Heart right ventricle (tissue), 16 donors: ENCODE data around the gene DNTT. TPM values are rescaled to one million over a fixed set of nuclear protein-coding genes. Genes with fewer than 3 reads are reported as not detected.

Source experiments
- ATAC-seq, 8 donors: fragments of 200-7000 bp; cut with Tn5 transposase; one replicate each; pipeline ENCODE4 v1.9.1; 2020; ENCODE audit warnings: mild to moderate bottlenecking in 8 of 8, moderate library complexity in 8 of 8, moderate number of reproducible peaks in 1 of 8
- DNase-seq, 2 donors: peaks; one replicate each; pipeline ENCODE4 v3.0.0-alpha.2; 2020
- H3K27ac ChIP-seq, 10 donors: fragments of 200-600 bp; sonication (generic) in 2 of 10; one replicate each; pipeline versions ENCODE4 v1.5.0 to v1.8.0; 2020 to 2022; ENCODE audit warnings: mild to moderate bottlenecking in 3 of 10
- H3K27me3 ChIP-seq, 7 donors: fragments of 200-600 bp; one replicate each; pipeline ENCODE4 v1.8.0; 2021 to 2022; ENCODE audit warnings: mild to moderate bottlenecking in 2 of 7
- H3K36me3 ChIP-seq, 9 donors: fragments of 200-600 bp; sonication (generic) in 1 of 9; one replicate each; pipeline versions ENCODE4 v1.5.0 to v1.8.0; 2020 to 2022; ENCODE audit warnings: mild to moderate bottlenecking in 2 of 9
- H3K4me1 ChIP-seq, 9 donors: fragments of 200-600 bp; sonication (generic) in 1 of 9; one replicate each; pipeline versions ENCODE4 v1.5.0 to v1.8.0; 2020 to 2022; ENCODE audit warnings: mild to moderate bottlenecking in 4 of 9
- H3K4me3 ChIP-seq, 10 donors: fragments of 200-600 bp; sonication (generic) in 2 of 10; one replicate each; pipeline versions ENCODE4 v1.5.0 to v1.8.0; 2020 to 2022; ENCODE audit warnings: mild to moderate bottlenecking in 7 of 10, moderate library complexity in 2 of 10
- H3K9me3 ChIP-seq, 11 donors: fragments of 200-600 bp in 10 of 11; sonication (generic) in 2 of 11; one replicate each; pipeline versions ENCODE4 v1.5.0 to v1.8.0; 2013 to 2022; ENCODE audit warnings: mild to moderate bottlenecking in 2 of 11, control low read depth in 1 of 11, moderate library complexity in 1 of 11
- WGBS, 2 donors: extraction: QIAGEN DNeasy Blood & Tissue Kit; methylation state at CpG; one replicate each; pipeline ENCODE4 v1.1.7; 2013; ENCODE audit warnings: inconsistent platforms in 1 of 2; 5-methylcytosine and 5-hydroxymethylcytosine counted together
- intact Hi-C, 10 donors: fragments of 100-400 bp; cut with DNase I; formaldehyde crosslinking; loops; one replicate each; pipeline versions ENCODE4 v1.11.1 to v1.14.2; 2022
- polyA plus RNA-seq, 2 donors: library from polyadenylated mRNA; stranded (reverse); fragments of 200-250 nt; gene quantifications; one replicate each; pipeline ENCODE4 v1.2.3, GENCODE V29; 2013
- total RNA-seq, 10 donors: library from RNA; stranded (reverse); fragmentation: NEBNext Ultra II Directional in 3 of 10; extraction: Animal tissue kit (Norgen Biotek cat#: 25700) in 3 of 10; gene quantifications; one replicate each; pipeline versions ENCODE4 v1.2.1 to v1.2.4, GENCODE V29; 2021 to 2023
- TF ChIP-seq, protein P1 (sequence below), 9 donors: fragments of 200-600 bp; sonication (generic) in 2 of 9; IDR thresholded peaks; one replicate each; pipeline versions ENCODE4 v1.5.0 to v1.8.0; 2021 to 2022; ENCODE audit warnings: antibody characterized with exemption in 9 of 9, mild to moderate bottlenecking in 5 of 9, moderate library complexity in 1 of 9
- donor health status: Arrhythmogenic right ventricular cardiomyopathy.
- donor health status: ischemic (EF 13 %, LVEDD 7.1; RV severe dilation, severe dysfunction).
- donor health status: healthy with polysubstance abuse.
- donor health status: DM: no; HTN: yes; CAD: no.
- donor health status: DM: no; HTN: no; CAD: no.
- donor health status: ischemic (EF 25% LVEDD 6.9; RV normal size, moderate dysfunction).
- donor health status: ischemic (EF 25% LVEDD 5.7; RV mildly dilated, moderate dysfunction).
- donor health status: healthy.
- donor health status: DM: yes; HTN: yes; CAD: no.
- donor health status: Ischemic cardiomyopathy.
- donor health status: ischemic (EF 35%, LVEDD 5.7; RV mildly dilated, moderate dysfunction).
- donor health status: nonischemic (EF 11% LVEDD 7.7; RV severe dilation, severe dysfunction).
- donor health status: DM: yes; HTN: yes; CAD: no.
- donor health status: PGD.
- donor health status: ischemic (EF 29% LVEDD 5.4; RV normal size, mild dysfunction).
- donor health status: nonischemic (EF 23%, LVEDD 6.1; RV moderate dilation, normal function).

Gene DNTT
- total and polyA plus RNA-seq, 12 donors, result not detected

DNA sequence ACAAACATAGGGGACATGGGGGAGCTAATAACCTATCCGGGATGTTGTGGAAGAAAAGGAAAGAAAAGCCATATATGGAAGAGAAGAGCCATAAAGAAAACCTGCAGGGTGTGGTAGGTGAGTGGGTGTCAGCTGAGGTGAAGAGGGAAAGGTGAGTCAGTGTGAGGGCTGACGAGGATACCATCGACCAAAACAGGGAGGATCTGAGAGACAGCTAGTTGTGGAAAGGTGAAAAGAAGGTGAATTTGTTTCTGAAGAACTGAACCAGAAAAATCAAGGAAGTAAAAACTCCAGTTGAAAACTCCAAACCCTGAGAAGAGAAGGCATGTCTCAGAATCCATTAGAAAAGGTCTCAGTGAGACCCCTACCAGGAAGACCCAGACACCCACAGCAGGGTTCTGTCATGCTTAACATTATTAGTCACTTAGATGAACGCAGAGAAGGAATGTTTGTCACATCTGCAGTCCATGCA is 37.0 kb upstream of the DNTT start:
- Histone ChIP-seq H3K27me3 (peaks cover 0 to 27% (median 5%) of the 10 kb centered on the region in 7 donors), H3K4me1 (peaks cover 0 to 7% (median 0%) of the 10 kb centered on the region in 9 donors), H3K27ac (no peak overlapping the region), H3K36me3 (no peaks in the 10 kb centered on the region), H3K9me3 (no peaks in the 10 kb centered on the region), H3K4me3 (no peak overlapping the region)
- intact Hi-C loops, result no loop called here
- DNase-seq (no peak), ATAC-seq (no peak)
- 73 to 77% methylated on average over 4 of the region's 4 CpGs for WGBS, 2 donors
- TF ChIP-seq, protein P1, sequence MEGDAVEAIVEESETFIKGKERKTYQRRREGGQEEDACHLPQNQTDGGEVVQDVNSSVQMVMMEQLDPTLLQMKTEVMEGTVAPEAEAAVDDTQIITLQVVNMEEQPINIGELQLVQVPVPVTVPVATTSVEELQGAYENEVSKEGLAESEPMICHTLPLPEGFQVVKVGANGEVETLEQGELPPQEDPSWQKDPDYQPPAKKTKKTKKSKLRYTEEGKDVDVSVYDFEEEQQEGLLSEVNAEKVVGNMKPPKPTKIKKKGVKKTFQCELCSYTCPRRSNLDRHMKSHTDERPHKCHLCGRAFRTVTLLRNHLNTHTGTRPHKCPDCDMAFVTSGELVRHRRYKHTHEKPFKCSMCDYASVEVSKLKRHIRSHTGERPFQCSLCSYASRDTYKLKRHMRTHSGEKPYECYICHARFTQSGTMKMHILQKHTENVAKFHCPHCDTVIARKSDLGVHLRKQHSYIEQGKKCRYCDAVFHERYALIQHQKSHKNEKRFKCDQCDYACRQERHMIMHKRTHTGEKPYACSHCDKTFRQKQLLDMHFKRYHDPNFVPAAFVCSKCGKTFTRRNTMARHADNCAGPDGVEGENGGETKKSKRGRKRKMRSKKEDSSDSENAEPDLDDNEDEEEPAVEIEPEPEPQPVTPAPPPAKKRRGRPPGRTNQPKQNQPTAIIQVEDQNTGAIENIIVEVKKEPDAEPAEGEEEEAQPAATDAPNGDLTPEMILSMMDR (IDR thresholded peaks at IDR 0.05), result no peak

DNA sequence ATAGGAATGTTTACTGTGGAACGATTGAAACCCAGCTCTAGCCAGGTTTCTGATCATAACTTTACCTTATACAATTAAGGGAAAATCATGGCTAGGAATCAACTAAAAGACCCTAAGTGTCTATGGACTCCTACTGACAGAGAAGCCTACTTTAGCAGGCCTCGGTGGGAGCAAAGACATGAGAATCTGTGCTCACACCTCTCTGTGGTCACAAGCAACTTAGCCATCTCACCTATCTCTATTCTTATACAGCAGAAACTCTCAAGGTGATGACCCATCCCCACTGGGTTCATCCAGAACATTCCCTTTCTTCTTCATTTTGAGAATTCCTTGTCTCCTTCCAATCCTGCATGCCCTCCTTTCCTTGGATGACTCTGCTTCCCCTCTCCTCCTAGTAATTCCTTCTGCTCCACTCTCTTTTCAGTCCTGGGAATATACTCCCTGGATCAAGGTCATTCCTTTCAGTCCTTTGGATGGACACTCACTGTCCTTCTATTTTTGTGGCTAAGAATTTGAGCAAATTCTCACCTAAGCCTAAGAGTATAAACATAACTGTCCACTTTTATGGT is 35.8 kb upstream of the DNTT start:
- no peak overlapping the region for H3K4me3 ChIP-seq
- intact Hi-C loops, result no loop called here
- no peaks in the 10 kb centered on the region for H3K36me3 ChIP-seq
- H3K4me1 ChIP-seq, result peaks cover 0 to 16% (median 0%) of the 10 kb centered on the region in 9 donors
- H3K27me3 ChIP-seq, result peaks cover 0 to 27% (median 5%) of the 10 kb centered on the region in 7 donors
- H3K27ac ChIP-seq, result no peak overlapping the region
- WGBS, 2 donors, result 81 to 87% methylated on average over 2 of the region's 2 CpGs
- no peaks in the 10 kb centered on the region for H3K9me3 ChIP-seq
- no peak for DNase-seq
- TF ChIP-seq, protein P1 (IDR thresholded peaks at IDR 0.05), result no peak
- ATAC-seq, result no peak

DNA sequence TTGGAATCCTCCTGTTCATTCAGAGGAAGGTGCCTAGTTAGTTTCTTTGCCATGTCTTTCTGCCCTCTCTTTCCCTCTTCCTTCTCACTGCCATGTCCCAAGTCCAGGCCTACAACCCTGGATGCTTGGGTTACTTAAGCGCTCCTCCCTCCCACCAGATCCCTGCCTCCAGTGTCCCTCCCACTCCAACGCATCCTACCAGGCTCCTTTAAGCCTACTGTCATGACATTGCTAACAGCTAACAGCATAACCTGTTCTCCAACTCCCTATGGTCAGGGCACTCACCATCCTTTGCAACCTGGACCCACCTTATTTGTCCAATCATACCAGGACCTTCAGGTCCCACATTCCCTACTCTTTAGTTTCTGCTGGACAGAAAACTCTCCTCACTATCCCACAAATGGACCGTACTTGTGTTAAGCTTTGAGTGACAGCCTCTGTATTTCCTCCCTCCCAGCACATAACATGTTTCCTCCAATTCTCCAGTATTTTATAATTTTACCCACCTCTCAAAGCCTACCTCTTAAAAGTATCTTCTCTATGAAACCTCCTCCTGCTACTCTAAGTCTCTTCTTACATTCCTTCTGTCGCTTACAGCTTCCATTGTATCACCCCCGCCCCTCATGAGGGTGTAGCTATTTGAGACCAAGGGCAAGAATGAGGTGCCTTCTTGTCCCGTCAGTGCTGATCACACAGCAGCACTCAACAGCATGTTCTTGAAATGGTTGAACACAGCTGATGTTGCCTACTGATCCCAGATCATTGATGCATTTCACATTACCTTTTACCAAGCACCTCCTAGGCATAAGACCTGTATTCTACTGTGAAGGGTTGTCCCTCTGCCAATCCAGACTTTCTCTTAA is 34.6 kb upstream of the DNTT start:
- H3K27ac ChIP-seq, result peak overlapping the region in 1 of 10 donors; percentile 84
- DNase-seq, result no peak
- WGBS, 2 donors, result 78 to 83% methylated on average over 6 of the region's 6 CpGs
- intact Hi-C loops, result no loop called here
- peaks cover 0 to 18% (median 0%) of the 10 kb centered on the region in 9 donors for H3K4me1 ChIP-seq
- peaks cover 0 to 21% (median 5%) of the 10 kb centered on the region in 7 donors for H3K27me3 ChIP-seq
- no peak for ATAC-seq
- no peaks in the 10 kb centered on the region for H3K36me3 ChIP-seq
- no peaks in the 10 kb centered on the region for H3K9me3 ChIP-seq
- TF ChIP-seq, protein P1 (IDR thresholded peaks at IDR 0.05), result no peak
- peak overlapping the region in 4 of 10 donors; percentile 6 to 39 (median 13) for H3K4me3 ChIP-seq

DNA sequence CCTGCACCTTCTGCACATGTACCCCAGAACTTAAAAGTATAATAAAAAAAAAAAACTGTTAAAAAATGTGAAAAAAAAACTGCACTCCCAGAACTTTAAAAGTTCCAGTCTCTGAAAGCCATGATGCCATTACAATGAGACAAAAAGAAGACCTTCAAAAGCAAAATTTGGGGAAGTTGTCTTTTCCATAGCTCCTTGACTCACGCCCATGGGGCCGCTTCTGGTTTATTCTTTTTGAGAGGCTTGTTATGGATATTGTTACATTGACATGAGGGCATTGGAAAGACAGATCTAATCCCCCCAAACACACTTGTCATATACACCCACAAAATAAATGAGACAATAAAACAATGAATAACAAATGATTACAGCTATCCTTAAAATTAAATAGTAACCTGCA is 33.7 kb upstream of the DNTT start:
- TF ChIP-seq, protein P1 (IDR thresholded peaks at IDR 0.05), result no peak
- ATAC-seq, result no peak
- H3K9me3 ChIP-seq, result no peaks in the 10 kb centered on the region
- 92 to 98% methylated on average over 2 of the region's 2 CpGs for WGBS, 2 donors
- H3K4me3 ChIP-seq, result peak overlapping the region in 4 of 10 donors; percentile 15 to 39 (median 18)
- no peak for DNase-seq
- H3K4me1 ChIP-seq, result peaks cover 0 to 18% (median under 1%) of the 10 kb centered on the region in 9 donors
- H3K27me3 ChIP-seq, result peaks cover 0 to 20% (median 5%) of the 10 kb centered on the region in 7 donors
- peak overlapping the region in 2 of 10 donors; percentile 17 to 84 for H3K27ac ChIP-seq
- no peaks in the 10 kb centered on the region for H3K36me3 ChIP-seq
- intact Hi-C loops, result no loop called here
